ENCODE results near the gene FOLR1.
A peak's percentile ranks its signal among the peaks of the same experiment; 100 is the strongest.
"Not testable (repeated sequence)": the region's sequence is repeated elsewhere in the genome, so short reads cannot be mapped to it uniquely, and the experiment has no call there.

The FOLR1 gene

DNA sequence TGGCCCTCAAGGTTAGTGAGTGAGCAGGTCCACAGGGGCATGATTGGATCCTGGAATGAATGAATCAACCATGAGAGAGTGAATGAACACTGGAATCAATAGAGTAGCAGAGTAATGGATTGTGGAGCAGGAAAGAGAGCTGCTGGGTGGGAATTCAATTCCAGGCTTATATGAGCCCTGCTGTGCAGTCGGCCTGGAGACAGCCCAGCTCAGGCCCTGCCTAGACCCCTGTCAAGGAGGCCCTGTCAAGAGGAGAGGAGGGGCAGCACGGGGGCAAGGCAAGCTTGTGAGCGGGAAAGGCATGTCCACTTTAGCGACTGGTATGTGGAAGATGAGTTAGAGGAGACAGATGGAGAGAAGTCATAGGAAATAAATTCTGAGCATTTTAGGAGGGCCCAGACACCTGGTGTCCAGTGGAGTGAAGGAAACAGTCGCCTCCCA lies 1.3 kb upstream of the FOLR1 start:
- no peak for DNase-seq (ENCODE audit: low read depth)
- H3K4me3 ChIP-seq (ENCODE audit: low read length) = no peak overlapping the region
- TF ChIP-seq, protein P1, sequence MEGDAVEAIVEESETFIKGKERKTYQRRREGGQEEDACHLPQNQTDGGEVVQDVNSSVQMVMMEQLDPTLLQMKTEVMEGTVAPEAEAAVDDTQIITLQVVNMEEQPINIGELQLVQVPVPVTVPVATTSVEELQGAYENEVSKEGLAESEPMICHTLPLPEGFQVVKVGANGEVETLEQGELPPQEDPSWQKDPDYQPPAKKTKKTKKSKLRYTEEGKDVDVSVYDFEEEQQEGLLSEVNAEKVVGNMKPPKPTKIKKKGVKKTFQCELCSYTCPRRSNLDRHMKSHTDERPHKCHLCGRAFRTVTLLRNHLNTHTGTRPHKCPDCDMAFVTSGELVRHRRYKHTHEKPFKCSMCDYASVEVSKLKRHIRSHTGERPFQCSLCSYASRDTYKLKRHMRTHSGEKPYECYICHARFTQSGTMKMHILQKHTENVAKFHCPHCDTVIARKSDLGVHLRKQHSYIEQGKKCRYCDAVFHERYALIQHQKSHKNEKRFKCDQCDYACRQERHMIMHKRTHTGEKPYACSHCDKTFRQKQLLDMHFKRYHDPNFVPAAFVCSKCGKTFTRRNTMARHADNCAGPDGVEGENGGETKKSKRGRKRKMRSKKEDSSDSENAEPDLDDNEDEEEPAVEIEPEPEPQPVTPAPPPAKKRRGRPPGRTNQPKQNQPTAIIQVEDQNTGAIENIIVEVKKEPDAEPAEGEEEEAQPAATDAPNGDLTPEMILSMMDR (IDR thresholded peaks at IDR 0.05; ENCODE audit: insufficient read depth, low read depth, low read length, missing control alignments) = no peak

DNA sequence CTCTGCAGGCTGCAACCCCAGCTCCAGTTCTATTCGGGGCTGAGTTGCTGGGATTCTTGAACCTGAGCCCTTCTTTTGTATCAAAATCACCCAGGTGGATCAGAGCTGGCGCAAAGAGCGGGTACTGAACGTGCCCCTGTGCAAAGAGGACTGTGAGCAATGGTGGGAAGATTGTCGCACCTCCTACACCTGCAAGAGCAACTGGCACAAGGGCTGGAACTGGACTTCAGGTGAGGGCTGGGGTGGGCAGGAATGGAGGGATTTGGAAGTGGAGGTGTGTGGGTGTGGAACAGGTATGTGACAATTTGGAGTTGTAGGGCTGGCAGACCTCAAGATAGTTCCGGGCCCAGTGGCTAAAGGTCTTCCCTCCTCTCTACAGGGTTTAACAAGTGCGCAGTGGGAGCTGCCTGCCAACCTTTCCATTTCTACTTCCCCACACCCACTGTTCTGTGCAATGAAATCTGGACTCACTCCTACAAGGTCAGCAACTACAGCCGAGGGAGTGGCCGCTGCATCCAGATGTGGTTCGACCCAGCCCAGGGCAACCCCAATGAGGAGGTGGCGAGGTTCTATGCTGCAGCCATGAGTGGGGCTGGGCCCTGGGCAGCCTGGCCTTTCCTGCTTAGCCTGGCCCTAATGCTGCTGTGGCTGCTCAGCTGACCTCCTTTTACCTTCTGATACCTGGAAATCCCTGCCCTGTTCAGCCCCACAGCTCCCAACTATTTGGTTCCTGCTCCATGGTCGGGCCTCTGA lies 3.8 kb downstream of the FOLR1 start:
- TF ChIP-seq, protein P1 (IDR thresholded peaks at IDR 0.05; ENCODE audit: insufficient read depth, low read depth, low read length, missing control alignments) = no peak
- DNase-seq (ENCODE audit: low read depth) = no peak
- H3K4me3 ChIP-seq (ENCODE audit: low read length) = no peak overlapping the region

DNA sequence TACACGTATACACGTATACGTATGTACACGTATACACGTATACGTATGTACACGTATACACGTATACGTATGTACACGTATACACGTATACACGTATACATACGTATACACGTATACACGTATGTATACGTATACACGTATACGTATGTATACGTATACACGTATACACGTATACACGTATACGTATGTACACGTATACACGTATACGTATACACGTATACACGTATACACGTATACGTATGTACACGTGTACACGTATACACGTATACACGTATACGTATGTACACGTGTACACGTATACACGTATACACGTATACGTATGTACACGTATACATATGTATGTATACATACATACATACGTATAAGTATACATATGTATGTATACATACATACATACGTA lies 9.5 kb downstream of the FOLR1 start:
- H3K4me3 ChIP-seq (ENCODE audit: low read length); DNase-seq (ENCODE audit: low read depth): not testable (repeated sequence)

DNA sequence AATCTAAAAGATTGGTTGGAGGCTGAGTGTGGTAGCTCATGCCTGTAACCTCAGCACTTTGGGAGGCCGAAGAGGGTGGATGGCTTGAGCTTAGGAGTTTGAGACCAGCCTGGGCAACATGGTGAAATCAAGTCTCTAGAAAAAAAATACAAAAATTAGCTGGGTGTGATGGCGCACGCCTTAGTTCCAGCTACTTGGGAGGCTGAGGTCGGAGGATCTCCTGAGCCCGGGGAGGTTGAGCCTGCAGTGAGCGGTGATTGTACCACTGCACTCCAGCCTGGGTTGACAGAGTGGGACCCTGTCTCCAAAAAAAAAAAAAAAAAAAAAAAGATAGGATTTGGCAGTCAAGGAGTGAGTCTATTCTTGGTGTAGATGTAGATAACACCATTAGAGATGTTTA lies 10.6 kb downstream of the FOLR1 start:
- no peak overlapping the region for H3K4me3 ChIP-seq (ENCODE audit: low read length)
- TF ChIP-seq, protein P1 (IDR thresholded peaks at IDR 0.05; ENCODE audit: insufficient read depth, low read depth, low read length, missing control alignments) = no peak
- DNase-seq (ENCODE audit: low read depth) = no peak

DNA sequence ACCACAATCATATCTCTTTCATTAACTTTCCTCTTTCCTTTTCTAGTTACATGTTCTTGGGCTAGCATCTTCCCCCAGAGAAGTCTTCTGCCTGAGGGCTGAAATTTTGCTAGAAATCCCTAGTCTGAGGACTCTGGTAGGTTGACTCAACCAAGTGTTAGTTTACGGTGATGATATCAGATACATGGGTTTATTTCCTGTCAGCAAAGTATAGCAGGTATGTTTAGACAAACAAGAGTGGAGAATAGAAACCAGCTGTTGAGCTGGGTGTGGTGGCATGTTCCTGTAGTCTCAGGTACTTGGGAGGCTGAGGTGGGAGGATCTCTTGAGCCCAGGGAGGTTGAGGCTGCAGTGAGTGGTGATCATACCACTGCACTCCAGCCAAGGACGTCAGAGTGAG lies 11.2 kb downstream of the FOLR1 start:
- peak; percentile 61 for DNase-seq (ENCODE audit: low read depth)
- no peak overlapping the region for H3K4me3 ChIP-seq (ENCODE audit: low read length)
- TF ChIP-seq, protein P1 (IDR thresholded peaks at IDR 0.05; ENCODE audit: insufficient read depth, low read depth, low read length, missing control alignments) = no peak

DNA sequence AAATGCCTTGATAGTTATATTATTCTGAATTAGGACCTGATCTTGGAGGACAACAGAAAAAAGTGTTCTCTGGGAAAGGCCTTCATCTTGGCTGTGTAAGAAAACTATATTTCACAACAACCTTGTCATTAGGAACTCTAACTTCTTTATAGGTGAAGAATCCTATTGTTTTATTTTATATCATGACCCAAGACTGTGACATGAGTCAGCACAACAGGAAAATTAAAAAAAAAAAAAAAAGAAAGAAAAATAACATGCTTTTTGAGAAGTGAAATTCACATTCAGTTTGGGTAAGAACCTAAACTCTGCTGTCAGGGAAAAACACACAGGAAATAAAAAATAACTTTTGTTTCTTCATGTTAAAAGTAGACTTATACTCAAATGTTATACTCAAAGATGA lies 12.9 kb downstream of the FOLR1 start:
- no peak for DNase-seq (ENCODE audit: low read depth)
- TF ChIP-seq, protein P1 (IDR thresholded peaks at IDR 0.05; ENCODE audit: insufficient read depth, low read depth, low read length, missing control alignments) = no peak

DNA sequence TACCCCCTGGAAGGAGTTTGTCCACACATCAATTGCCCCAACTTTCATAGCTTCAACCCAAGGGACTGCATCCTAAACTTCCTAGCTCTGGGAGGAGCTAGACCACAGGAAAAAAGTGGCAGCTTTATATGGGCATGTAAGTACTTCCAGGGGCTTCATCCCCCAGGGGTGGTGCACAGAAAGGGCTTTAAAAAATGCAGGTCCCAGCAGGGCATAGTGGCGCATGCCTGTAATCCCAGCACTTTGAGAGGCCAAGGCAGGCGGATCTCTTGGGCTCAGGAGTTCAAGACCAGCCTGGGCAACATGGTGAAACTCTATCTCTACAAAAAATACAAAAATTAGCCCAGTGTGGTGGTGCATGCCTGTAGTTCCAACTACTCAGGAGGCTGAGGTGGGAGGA lies 14.9 kb downstream of the FOLR1 start:
- not testable (repeated sequence) for DNase-seq (ENCODE audit: low read depth); H3K4me3 ChIP-seq (ENCODE audit: low read length)

More for the DNA sequence above, 12.9 kb downstream of the FOLR1 start:
- H3K4me3 ChIP-seq (ENCODE audit: low read length) = no peak overlapping the region

DNA sequence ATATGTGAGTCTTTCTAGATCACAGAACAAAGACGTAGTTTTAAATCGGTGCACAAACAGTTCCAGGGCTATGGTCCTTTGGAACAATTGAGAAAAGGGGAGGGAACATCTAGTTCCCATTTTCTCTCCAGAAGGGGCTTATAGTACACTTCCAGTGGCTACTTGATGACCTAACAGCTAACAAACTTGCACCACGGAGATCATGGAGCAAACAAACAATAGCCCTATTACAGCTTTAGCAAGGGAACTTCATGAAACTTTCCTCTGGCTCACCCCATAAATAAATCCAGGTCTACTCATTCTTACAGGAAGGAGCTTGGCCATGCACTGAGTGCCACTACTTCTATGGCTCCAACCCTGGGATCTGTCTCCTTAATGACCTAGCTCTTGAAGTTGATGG lies 16.3 kb downstream of the FOLR1 start:
- no peak overlapping the region for H3K4me3 ChIP-seq (ENCODE audit: low read length)
- TF ChIP-seq, protein P1 (IDR thresholded peaks at IDR 0.05; ENCODE audit: insufficient read depth, low read depth, low read length, missing control alignments) = no peak
- DNase-seq (ENCODE audit: low read depth) = no peak
